HG02763 (cell line): ENCODE data around the gene OR6P1.

ENCODE experiments used
- ATAC-seq: cut with Tn5 transposase; IDR thresholded peaks from one replicate; pipeline ENCODE4 v1.9.1; 2021; ENCODE audit warnings: mild to moderate bottlenecking, moderate library complexity; ENCODE audit not compliant: unreplicated experiment

The OR6P1 gene

DNA sequence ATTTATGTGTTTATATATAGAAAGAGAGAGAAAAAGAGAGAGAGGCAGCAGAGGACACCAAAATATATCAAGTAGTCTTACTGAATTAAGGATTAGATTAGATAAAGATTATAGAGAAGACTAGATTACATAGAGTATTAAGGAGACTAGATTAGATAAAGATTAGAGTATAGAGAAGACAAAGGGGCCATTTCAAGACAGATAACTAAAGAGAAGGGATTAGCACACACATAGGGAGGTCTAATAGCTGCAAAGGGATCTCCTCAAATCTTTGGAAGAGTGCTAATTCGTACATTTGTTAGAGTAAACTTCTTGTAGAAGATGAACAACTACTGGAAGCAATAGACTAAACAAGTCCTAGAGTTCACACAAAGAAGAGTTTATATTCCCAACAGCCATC, 50.4 kb downstream of the OR6P1 start:
- ATAC-seq, result no peak

- ATAC-seq, result no peak
Observed at GRCh38 chr1:158516966-158517365, 53.4 kb downstream of the OR6P1 start.
